Measurements from ENCODE around the gene BPHL.
"Not testable (repeated sequence)": the region's sequence is repeated elsewhere in the genome, so short reads cannot be mapped to it uniquely, and the experiment has no call there.

The BPHL gene

GRCh38 chr6:3156184-3157130, 37.9 kb downstream of the BPHL start:
- DNase-seq (ENCODE audit: low spot score) = not testable (repeated sequence)

DNA sequence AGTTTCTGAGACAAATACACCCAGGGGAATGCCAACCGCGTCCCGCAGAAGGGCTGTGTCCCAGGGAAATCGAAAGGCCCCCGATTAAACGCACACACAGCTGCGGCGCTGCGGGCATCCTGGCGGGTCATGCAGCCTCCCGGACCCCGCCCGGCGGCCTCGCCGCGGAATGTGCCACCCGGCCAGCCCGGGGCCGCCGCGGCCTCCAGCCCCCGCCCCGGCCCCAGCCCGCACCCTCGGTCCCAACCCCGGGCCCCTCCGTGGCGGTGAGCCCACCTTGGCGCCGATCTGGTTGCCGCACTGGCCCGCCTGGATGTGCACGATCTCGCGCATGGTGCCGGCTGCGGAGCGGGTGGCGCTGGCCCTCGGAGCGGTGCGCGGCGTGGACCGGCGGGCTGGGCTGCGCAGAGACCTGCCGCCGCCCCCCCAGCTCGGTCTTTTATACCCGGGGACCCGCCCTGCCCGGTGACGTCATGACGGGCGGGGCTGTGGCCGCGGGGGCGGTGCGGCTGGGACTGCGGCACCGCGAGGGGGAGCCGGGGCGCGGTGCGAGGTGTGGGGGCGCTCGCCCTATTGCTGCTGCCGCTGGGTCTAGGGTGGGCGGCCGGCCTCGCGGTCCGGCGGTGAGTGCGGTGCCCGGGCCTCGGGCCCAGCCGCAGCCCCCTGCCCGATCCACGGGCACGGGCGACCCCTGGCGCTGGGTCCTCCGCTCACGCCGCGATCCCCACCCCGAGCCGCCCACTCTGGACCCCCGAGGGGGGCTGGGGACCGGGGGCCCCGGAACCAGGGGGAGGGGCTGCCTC, 38.8 kb downstream of the BPHL start, which contains the start of gene TUBB2A:
TUBB2A (minus strand) TSS at position 414 of the 803 bp plus-strand sequence; CDS start at position 333, 81 bp downstream.
- peak; percentile 71 for DNase-seq (ENCODE audit: low spot score)

DNA sequence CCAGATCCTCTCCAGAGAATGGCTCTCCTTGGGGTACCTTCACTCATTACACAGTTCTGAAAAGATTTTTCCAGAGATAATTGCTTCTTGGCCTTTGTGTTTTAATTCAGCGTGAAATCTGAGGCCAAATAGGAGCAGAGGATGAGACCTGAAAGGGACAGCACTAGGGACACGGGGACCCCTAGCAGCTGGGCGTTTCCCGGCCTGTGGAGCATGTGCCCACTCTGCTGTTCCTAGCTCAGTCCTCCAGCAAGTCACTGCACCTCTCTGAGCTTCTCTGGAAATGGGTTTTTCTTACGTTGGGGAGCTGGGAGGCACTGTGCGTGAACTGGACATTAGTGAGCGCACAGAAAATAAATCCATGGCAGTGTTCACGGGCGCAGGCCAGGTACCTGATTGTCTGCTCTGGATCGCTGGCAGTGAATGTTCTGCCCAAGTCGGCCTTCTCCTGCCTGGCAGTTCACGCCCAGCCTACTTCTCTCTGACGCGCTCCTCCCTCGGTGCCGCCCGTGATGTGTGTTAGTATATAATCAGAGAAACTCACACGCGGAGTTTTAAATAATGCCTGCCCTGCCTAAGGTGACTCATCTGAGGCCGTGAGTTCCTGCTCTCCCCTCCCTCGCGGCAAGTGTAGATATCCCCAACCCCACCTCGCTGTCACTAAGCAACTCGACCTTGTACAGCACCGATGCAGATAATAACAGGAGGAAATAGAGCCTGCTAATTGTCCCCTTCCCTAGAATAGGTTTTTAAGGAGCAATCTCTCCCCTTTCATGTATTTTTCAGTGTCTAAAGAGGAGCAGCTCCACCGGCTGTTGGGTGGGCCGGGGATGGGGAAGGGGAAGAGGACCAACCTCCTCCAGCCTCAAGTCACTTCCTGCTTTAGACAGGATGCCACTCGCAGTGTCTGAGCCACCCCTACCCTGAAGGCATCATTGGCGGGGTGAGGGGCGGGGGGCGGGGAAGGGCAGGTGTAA, 41.6 kb downstream of the BPHL start:
- DNase-seq (ENCODE audit: low spot score) = no peak

DNA sequence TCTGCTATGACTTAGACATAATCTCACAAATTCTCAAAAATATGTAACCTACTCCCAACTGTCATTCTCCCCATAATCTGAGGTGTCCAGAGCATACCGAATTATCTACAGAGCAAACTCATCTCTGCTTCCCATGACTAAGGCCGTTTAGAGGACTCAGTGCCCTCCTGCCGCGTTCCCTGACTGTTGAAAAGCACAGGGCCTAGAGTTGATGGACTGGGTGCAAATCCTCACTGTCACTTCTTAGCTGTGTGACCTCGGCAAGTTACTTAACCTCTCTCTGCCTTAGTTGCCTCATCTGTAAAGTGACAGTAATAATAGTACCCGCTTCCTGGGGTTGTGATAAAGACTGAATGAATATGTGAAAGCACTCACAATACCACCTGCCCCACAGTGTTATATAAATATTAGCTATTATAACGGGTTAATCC, 43.6 kb downstream of the BPHL start:
- no peak for DNase-seq (ENCODE audit: low spot score)

GRCh38 chr6:3162565-3163247, 44.2 kb downstream of the BPHL start:
- peak; percentile 88 for DNase-seq (ENCODE audit: low spot score)

GRCh38 chr6:3163248-3163594, 44.7 kb downstream of the BPHL start:
- no peak for DNase-seq (ENCODE audit: low spot score)

GRCh38 chr6:3164388-3164787, 45.9 kb downstream of the BPHL start:
- no peak for DNase-seq (ENCODE audit: low spot score)

DNA sequence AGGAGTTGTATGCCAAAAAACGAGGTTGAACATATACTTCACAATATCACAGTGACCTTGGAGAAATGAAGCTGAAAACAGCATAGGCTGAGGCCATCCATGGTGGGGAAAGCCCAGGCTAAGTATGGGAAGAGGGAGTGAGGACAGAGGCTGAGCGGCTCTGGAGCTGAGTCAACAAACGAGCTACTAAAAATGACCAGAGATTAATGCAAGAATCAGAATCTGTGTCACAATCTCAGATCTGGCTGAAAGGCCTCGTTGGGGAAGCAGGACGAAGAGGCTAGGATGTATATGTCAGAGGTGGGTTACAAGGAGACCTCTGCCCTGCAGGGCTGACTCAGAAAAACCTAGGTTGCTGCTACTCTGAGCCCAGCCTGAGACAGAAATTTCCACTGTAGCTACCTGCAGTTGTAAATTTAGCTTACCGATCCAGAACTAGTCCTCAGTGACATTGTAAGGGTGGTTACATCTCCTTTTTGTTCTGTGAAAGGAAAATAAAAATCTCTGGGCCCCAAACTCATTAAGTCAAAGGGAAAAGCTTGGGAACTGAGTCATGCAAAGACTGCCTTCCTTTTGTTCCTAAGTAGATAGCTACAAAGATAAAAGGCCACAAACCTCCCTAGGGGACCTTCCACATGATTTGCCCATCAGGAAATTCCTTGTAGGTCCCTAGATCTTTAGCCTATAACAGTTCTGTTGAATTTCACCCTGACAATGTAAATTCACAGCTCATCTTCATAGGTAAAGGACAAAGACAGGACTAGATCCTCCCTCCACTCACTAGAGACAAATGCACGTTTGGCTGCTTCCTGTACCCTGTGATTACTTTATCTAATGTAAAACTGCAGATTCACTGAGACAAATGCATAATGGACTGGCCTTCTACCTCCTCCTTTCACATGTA, 47.4 kb downstream of the BPHL start:
- no peak for DNase-seq (ENCODE audit: low spot score)

DNA sequence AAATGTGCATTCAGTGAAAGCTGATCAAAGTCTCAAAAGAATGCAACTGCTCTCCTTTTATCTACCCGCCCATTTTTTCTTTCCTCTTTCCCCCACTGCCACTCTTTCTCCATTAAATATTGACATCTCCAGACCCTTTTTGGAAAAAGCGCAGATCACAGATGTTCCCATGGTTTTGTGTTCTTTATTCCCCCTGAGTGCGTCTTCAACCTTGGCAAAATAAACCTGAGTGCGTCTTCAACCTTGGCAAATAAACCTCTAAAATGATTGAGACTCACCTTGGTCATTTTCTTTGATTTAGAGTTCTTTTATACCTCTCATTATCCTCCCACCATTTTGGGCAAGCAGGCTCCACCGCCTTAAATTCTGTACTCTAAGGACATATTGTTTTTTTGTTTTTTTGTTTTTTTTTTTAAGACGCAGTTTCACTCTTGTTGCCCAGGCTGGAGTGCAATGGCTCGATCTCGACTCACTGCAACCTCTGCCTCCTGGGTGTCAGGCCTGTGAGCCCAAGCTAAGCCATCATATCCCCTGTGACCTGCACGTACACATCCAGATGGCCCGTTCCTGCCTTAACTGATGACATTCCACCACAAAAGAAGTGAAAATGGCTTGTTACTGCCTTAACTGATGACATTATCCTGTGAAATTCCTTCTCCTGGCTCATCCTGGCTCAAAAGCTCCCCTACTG, 48.2 kb downstream of the BPHL start:
- DNase-seq (ENCODE audit: low spot score) = not testable (repeated sequence)

GRCh38 chr6:3168046-3168445, 49.5 kb downstream of the BPHL start:
- DNase-seq (ENCODE audit: low spot score) = not testable (repeated sequence)

DNA sequence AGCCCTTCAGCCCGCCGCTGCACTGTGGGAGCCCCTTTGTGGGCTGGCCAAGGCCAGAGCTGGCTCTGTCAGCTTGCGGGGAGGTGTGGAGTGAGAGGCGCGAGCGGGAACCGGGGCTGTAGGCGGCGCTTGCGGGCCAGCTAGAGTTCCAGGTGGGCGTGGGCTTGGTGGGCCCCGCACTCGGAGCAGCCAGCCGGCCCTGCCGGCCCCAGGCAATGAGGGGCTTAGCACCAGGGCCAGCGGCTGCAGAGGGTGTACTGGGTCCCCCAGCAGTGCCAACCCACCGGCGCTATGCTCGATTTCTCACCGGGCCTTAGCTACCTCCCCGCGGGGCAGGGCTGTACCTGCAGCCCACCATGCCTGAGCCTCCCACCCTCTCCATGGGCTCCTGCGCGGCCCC, 52.2 kb downstream of the BPHL start:
- not testable (repeated sequence) for DNase-seq (ENCODE audit: low spot score)

- DNase-seq (ENCODE audit: low spot score) = not testable (repeated sequence)
Measured at GRCh38 chr6:3171313-3172175, 53.0 kb downstream of the BPHL start.

DNA sequence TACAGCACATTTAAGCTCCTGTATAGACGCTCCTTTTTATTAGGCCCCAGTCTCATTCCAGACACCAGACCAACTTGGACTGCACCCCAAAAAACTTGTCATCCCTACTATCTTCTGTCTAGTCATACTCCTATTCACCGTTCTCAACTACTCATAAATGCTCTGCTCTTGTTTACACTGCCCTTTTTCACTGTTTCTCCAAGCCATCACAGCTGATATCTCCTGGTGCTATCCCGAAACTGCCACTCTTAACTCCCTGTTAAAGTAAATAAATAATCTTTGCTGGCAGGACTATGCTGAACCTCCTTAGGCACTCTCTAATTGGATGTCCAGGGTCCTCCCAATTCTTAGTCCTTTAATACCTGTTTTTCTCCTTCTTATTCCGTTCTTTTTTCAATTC, 54.3 kb downstream of the BPHL start:
- DNase-seq (ENCODE audit: low spot score) = not testable (repeated sequence)

- not testable (repeated sequence) for DNase-seq (ENCODE audit: low spot score)
Measured at GRCh38 chr6:3173636-3174089, 55.2 kb downstream of the BPHL start.

DNA sequence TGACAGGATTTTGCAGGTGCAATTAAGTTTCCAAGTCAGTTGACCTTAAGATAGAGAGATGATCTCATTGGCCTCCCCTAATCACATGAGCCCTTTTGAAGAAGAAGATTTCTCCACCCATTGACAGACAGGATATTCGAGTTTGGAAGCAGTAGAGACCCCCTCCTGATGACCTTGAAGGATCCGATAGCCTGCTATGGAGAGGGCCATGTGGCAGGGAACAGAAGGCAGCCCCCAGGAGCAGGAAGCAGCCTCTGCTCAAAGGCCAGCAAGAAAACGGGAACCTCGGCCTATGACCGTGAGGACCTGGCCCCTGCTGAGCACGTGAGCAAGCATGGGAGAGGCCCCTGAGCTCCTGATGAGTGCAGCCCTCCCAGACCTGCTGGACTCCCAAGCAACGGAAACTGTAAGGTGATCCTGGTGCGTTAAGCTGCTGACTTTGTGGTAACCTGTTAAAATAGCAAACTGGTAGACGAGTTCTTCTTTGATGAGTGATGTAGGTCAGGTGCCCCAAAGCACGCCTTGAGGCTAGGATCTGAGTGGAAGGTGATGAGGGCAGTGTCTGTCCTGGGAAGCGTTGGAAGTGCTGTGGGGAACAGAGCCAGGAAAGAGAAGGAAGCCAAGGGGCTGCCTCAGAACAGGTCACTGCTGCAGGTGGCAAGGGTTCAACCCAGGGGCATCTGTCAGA, 57.3 kb downstream of the BPHL start:
- no peak for DNase-seq (ENCODE audit: low spot score)

DNA sequence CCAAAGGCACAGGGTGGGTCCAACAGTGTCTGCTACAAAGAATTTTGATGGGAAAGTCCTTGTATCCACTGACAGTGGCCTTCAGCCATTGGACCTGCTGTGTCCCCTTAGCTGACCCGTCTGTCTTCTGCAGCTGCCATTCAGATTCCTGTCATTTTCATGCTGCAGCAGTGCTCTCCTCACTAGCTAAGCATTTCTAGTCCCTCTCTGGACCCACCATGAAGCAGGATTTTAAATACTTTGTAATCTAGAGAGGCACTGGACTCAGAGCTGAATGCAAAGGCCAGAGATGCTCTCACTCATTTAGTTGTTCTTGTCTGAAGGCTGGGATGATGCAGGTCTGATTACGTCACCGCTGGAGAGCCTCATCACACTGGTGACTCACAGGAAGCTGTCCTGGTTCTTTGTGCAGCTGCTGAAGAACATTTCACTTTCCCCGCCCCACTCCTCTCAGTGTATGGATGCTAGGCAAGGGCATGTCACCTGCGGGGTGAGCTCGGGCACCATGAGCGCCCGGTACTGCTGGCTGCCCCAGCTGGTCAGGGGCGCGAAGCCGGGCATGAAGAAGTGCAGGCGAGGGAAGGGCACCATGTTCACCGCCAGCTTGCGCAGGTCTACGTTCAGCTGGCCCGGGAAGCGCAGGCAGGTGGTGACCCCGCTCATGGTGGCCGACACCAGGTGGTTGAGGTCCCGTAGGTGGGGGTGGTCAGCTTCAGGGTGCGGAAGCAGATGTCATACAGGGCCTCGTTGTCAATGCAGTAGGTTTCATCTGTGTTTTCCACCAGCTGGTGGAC, 58.2 kb downstream of the BPHL start:
- DNase-seq (ENCODE audit: low spot score) = no peak
